LoVo (cell line): ENCODE results near the gene TMEM234.

Experiments
- DNase-seq: peaks from one replicate; pipeline ENCODE4 v3.0.0-alpha.2; 2016; ENCODE audit warnings: low spot score

The TMEM234 gene

GRCh38 chr1:32239790-32240139 is 17.6 kb upstream of the TMEM234 start:
- no peak for DNase-seq

GRCh38 chr1:32239337-32239736 is 17.2 kb upstream of the TMEM234 start:
- no peak for DNase-seq

DNA sequence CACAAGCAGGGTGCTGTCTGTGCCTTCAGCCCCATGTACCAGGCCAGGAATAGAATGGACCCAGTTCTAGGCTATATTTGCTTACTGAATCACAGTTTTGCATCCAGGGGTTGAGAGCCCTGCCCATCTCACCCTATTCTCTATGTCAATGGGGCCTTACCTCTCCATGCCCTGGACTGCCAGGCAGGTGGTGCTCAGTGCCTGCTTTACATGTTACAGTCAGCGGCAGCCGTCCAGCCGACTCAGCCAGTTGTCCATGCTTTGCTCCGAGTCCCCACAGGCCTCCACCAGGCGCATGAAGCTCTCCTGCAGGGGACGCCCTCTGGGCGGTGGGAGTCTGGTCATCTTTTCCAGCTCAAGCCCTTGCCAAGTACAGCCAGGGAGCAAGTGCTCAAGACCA is 12.6 kb upstream of the TMEM234 start:
- no peak for DNase-seq

DNA sequence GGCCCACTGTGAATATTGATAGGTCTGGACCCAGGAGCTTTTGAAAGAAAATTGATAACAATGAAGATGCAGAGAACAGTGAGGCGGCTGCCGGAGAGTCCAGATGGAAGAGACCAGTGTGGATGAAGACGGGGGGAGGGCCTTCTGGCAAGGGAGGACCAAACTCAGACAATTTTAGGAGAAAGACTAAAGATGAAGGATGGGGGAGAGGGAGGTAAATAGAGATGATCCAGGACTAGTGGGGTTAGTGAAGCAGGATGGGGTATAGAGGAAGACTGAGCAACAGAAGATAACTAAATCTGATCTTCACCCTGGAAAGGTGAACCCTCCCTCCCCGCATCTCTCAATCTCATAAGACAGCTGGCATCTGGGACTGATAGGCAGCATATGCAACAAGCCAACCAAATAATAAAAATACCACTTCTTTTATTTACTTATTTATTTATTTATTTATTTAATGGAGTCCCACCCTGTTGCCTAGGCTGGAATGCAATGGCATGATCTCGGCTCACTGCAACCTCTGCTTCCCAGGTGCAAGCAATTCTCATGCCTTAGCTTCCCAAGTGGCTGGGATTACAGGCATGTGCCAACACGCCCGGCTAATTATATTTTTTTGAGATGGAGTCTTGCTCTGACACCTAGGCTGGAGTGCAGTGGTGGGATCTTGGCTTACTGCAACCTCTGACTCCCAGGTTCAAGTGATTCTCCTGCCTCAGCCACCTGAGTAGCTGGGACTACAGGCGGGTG is 10.6 kb upstream of the TMEM234 start:
- DNase-seq: no peak

DNA sequence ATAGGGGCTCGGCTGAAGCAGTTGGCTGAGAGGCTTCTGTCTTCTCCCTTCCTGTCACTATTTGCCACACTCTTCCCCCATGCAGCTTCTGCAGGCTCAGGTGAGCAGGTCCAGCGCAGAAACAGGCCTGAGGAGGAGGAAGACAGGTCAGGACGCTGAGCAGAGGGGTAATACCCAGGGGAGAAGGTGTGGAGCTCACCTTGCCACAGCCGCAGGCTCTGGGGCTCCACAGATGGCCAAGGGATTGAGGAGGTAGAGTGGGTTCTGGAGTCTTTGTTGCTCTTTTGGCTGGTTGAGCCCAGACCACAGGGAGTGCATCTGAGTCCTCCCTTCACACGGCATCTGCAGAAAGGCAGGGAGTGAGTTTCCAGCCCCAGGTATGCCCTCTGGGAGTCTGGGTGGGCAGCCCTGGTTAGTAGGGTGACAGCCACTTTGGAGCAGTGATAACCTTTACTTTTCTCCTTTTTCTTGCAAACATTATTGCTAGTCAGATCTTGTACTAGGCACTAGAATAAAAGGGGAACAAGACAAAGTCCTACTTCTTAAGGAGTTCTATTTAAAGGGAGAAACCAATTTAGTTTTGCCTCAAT is 9.8 kb upstream of the TMEM234 start:
- no peak for DNase-seq

DNA sequence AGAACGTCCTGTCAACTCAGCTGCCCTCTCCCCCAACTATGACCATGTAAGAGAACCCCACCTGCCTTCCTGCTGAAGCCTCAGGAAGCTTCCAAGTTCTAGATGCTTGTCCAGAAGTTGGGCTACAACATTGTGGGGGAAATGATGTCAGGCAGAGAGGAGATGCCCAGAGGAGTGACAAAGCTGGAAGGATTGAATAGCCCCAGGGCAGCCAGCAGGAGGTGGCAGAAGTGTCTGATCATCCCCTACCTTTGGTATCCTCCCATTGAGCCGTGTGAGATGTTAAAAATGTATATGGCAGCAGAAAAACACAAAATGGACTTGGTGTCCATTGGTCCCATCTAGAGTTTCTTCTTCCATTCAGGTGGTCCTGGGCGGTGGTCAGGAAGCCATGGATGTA is 6.6 kb upstream of the TMEM234 start:
- no peak for DNase-seq

DNA sequence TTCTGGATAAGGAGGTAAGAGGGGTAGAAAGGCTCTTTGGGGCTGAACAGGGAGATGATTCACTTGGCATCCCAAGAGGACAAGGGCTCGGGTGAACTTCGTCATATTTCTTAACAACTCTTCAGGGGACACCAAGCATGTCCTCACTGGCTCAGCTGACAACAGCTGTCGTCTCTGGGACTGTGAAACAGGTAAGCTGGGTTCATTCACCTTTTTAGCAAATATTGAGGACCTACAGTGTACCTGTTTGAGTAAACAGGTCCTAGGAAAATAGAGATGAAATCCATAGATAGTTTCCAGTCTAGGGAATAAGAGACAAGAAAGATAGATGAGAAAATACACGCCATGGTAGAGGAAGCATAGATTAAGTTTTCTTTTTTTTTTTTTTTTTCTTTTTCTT is 2.1 kb upstream of the TMEM234 start:
- DNase-seq: no peak

- DNase-seq: no peak
Measured at GRCh38 chr1:32223683-32224082, 1.5 kb upstream of the TMEM234 start.

DNA sequence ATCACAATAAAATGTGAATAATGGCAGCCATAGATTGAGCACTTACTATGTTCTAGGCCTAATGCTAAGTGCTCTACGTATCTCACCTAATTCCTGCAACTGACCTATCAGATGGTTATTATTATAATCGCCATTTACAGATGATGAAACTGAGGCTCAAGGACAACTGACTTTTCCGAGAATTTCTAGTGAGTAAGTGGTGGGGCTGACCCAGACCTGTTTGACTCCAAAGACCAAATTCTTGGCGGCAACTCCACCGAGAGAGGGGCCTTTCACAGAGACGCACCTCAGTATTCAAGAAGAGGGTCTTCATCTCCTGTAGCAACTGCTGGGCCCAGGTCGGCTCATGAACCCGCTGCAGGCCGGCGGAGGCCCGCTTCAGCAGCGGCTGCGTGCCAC is 573 bp downstream of the TMEM234 start:
- no peak for DNase-seq

DNA sequence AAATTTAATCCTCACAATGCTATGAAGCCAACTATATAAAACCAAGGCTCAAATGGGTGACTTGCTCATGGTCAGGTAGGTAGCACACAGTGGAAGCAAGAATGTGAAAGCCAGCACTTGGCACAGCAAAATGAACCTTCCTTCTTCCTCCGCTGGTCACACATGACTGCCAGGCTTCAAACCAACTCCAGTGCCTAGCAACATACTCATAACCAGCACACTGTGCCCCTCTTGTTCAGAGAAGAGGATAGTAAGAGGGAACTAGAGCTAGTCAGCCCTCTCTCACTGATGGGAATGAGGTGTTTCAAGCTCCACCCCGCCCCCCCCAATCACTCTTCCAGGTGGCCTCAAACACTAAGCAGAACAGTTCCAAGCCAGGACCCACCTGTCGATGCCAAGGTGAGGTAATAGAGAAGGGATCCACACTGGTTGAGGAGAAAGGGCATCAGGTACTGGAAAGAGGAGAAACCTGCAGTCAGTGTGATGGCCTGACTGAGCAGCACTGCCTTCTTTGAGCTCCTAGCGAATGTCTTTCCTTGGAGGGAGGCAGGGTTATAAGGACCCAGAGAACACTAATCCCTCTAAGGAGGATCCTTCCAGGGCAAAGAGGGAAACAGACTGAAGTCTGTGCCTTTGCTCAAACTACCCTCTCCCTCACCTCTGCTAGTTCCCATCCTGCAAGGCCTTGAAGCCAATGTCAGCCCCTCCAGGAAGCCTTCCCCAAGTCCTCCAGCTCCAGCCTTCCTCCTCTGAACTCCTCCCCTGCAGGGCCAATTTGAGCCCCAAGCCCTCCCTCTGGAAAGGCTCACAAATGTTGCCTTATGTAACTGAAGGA is 1.2 kb downstream of the TMEM234 start:
- no peak for DNase-seq

DNA sequence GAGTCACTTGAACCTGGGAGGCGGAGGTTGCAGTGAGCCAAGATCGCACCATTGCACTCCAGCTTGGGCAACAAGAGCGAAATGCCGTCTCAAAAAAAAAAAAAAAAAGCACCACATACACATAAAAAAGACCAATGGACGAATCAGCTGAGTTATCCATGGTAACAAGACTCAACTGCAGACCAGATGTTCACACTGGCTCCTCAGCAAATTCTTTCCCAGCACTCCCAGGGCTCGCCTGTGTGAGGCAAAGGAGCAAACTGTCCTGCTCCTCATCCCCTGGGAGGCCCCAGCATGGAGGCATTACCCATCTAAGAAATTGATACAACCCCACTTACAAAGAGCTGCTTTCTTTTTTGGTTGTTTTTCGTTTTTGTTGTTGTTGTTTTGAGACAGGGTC is 3.1 kb downstream of the TMEM234 start:
- no peak for DNase-seq

GRCh38 chr1:32216566-32216965 is 5.6 kb downstream of the TMEM234 start:
- no peak for DNase-seq

- peak; percentile 39 for DNase-seq
Measured at GRCh38 chr1:32215629-32216480, 6.3 kb downstream of the TMEM234 start.

DNA sequence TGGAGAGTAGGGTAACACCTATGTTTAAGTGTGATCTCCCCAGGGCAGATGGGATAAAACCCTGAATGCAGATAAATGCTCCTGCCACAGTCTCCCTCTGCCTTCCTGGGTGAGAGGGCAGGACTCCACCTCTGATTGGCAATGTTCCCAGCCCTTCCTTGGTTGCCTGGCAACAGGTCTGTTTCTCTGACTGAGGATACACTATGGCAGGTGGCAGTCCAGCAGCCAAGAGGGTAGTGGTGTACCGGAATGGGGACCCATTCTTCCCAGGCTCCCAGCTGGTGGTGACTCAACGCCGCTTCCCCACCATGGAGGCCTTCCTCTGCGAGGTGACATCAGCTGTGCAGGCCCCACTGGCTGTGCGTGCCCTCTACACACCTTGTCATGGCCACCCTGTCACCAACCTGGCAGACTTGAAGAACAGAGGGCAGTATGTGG is 13.2 kb downstream of the TMEM234 start, which contains the start of gene DCDC2B:
Gene DCDC2B (plus strand): TSS at position 199 of the 438 bp plus-strand sequence. CDS start 5 bp downstream, at position 204.
- DNase-seq: peak; percentile 68

DNA sequence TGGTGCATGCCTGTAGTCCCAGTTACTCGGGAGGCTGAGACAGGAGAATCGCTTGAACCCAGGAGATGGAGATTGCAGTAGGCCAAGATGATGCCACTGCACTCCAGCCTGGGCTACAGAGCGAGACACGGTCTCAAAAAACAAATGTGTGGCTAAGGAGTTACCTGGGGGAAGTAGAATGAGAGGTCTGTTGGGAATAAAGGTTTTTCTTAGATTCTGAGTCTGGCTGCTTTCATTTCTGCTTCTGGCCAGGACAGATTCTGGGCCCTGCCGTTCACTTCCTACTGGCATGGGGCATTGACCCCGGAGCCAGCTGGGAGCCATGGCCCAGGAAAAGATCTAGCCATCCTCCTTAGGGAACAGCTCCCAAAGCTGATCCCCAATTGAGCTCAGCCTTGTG is 13.7 kb downstream of the TMEM234 start:
- DNase-seq: no peak

GRCh38 chr1:32205401-32206370 is 16.5 kb downstream of the TMEM234 start, which contains the start of gene IQCC:
Gene IQCC (plus strand): TSS chr1:32205671. CDS start chr1:32205682, 11 bp downstream.
- peak; percentile 88 for DNase-seq

DNA sequence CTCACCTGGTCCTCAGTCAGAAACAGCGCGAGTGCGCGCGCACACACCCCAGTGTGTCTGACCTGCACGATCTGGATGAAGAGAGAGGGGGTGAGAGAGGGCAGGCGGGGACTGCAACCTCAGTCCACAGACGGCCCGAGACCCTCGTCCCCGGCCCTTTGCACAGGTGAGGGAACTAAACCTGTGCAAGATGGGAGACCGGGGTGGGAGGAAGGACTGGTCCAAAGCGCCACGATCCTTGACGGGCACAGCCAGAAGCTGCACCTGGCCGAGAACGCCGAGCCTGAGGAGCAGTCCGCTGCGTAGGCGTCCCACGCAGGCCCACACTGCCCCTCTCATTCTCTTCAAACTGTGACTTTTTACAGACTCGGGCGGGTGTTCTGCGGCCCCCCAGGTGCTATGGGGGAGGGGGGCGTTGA is 17.2 kb downstream of the TMEM234 start:
- no peak for DNase-seq

- no peak for DNase-seq
Measured at GRCh38 chr1:32201011-32201855, 20.9 kb downstream of the TMEM234 start.

- peak; percentile 61 for DNase-seq
Measured at GRCh38 chr1:32200226-32201010, 21.7 kb downstream of the TMEM234 start, which contains the start of gene CCDC28B. Gene CCDC28B (plus strand): TSS chr1:32200595. CDS start chr1:32201936, 1,341 bp downstream.
